Amniotic epithelial cell (primary cell): ENCODE results near the gene ZNF148.
A peak's percentile ranks its signal among the peaks of the same experiment; 100 is the strongest.

Experiments
- DNase-seq: peaks from one replicate; pipeline ENCODE4 v3.0.0-alpha.2; 2010; ENCODE audit warnings: low read depth

ZNF148 gene

GRCh38 chr3:125189378-125190165, 185.6 kb downstream of the ZNF148 start:
- DNase-seq: no peak

GRCh38 chr3:125188955-125189354, 186.2 kb downstream of the ZNF148 start:
- DNase-seq: no peak

GRCh38 chr3:125187599-125187910, 187.6 kb downstream of the ZNF148 start:
- no peak for DNase-seq

GRCh38 chr3:125186800-125187598, 188.1 kb downstream of the ZNF148 start:
- DNase-seq: no peak

- peak; percentile 43 for DNase-seq
These were observed 188.8 kb downstream of the ZNF148 start for GRCh38 chr3:125186261-125186787.

GRCh38 chr3:125185805-125186204, 189.3 kb downstream of the ZNF148 start:
- no peak for DNase-seq

GRCh38 chr3:125179884-125180240, 195.3 kb downstream of the ZNF148 start:
- DNase-seq: no peak

- no peak for DNase-seq
These were observed 195.8 kb downstream of the ZNF148 start for GRCh38 chr3:125179143-125179883.

GRCh38 chr3:125177746-125178145, 197.4 kb downstream of the ZNF148 start:
- no peak for DNase-seq
